Neural cell (in vitro differentiated cells): Measurements from ENCODE around the gene SEMA3F. TPM values are rescaled to one million over a fixed set of nuclear protein-coding genes. Genes with fewer than 3 reads are reported as not detected.

Source experiments
- H2AFZ ChIP-seq: fragments of 200-600, 300-800 bp; sonication (generic), shearing (Covaris generic); 2 replicates; pipeline ENCODE4 v1.6.0; 2014; ENCODE audit warnings: low read depth, mild to moderate bottlenecking, antibody characterized with exemption, low read length, moderate library complexity
- H3F3A ChIP-seq: fragments of 200-600 bp; shearing (Covaris generic); 2 replicates; pipeline ENCODE4 v1.6.1; 2016; ENCODE audit warnings: mild to moderate bottlenecking, moderate library complexity, mixed read lengths, antibody characterized with exemption, low read length; ENCODE audit not compliant: insufficient read depth, poor library complexity, severe bottlenecking
- H3K27ac ChIP-seq: fragments of 200-600, 300-800 bp; sonication (generic), shearing (Covaris generic); 2 replicates; pipeline ENCODE4 v1.5.1; 2014; ENCODE audit warnings: mild to moderate bottlenecking, low read length, moderate library complexity
- H3K27me3 ChIP-seq: fragments of 300-800, 200-600 bp; sonication (generic), shearing (Covaris generic); 2 replicates; pipeline ENCODE4 v1.6.0; 2014; ENCODE audit warnings: mild to moderate bottlenecking, low read depth, low read length, moderate library complexity; ENCODE audit not compliant: insufficient read depth
- H3K36me3 ChIP-seq: fragments of 300-800, 200-600 bp; sonication (generic), shearing (Covaris generic); 2 replicates; pipeline ENCODE4 v1.5.1; 2014; ENCODE audit warnings: mild to moderate bottlenecking, antibody characterized with exemption, low read length, moderate library complexity; ENCODE audit not compliant: insufficient read depth
- H3K4me2 ChIP-seq: fragments of 300-800, 200-600 bp; sonication (generic), shearing (Covaris generic); 2 replicates; pipeline ENCODE4 v1.6.0; 2014; ENCODE audit warnings: mild to moderate bottlenecking, low read length
- H3K4me3 ChIP-seq: fragments of 300-800, 200-600 bp; sonication (generic), shearing (Covaris generic); 2 replicates; pipeline ENCODE4 v1.5.1; 2014; ENCODE audit warnings: mild to moderate bottlenecking, low read length, moderate library complexity
- H3K79me2 ChIP-seq: fragments of 200-600 bp; shearing (Covaris generic); replicated peaks from 2 replicates; pipeline ENCODE4 v1.6.0; 2014; ENCODE audit warnings: mild to moderate bottlenecking, low read length, moderate library complexity; ENCODE audit not compliant: insufficient read depth
- H3K9ac ChIP-seq: fragments of 300-800, 200-600 bp; sonication (generic), shearing (Covaris generic); 2 replicates; pipeline ENCODE4 v1.6.1; 2016; ENCODE audit warnings: mild to moderate bottlenecking, low read length, mixed read lengths
- H3K9me2 ChIP-seq: fragments of 200-600 bp; shearing (Covaris generic); 2 replicates; pipeline ENCODE4 v1.6.1; 2016; ENCODE audit warnings: mild to moderate bottlenecking, low read length, mixed read lengths; ENCODE audit not compliant: insufficient read depth
- H3K9me3 ChIP-seq: fragments of 200-600, 300-800 bp; sonication (generic), shearing (Covaris generic); 2 replicates; pipeline ENCODE4 v1.6.1; 2016; ENCODE audit warnings: mild to moderate bottlenecking, mixed run types, low read length, moderate library complexity, mixed read lengths
- H4K20me1 ChIP-seq: fragments of 200-600 bp; shearing (Covaris generic); 2 replicates; pipeline ENCODE4 v1.6.1; 2016; ENCODE audit warnings: mild to moderate bottlenecking, mixed run types; ENCODE audit not compliant: insufficient read depth
- EP300 ChIP-seq: fragments of 450-650 bp; conservative IDR thresholded peaks from 2 replicates; pipeline ENCODE4 v1.6.1; 2014; ENCODE audit warnings: antibody characterized with exemption, mild to moderate bottlenecking, moderate library complexity; ENCODE audit not compliant: poor library complexity, severe bottlenecking
- EZH2 ChIP-seq: fragments of 200-600, 300-800 bp; shearing (Covaris generic), sonication (generic); IDR thresholded peaks from 2 replicates; pipeline ENCODE4 v1.6.1; 2014; ENCODE audit warnings: antibody characterized with exemption, low read length, borderline replicate concordance, mild to moderate bottlenecking; ENCODE audit not compliant: insufficient read depth, poor library complexity, severe bottlenecking
- MXI1 ChIP-seq: fragments of 450-650 bp; conservative IDR thresholded peaks from 2 replicates; pipeline ENCODE4 v1.6.1; 2014; ENCODE audit warnings: antibody characterized with exemption, mild to moderate bottlenecking; ENCODE audit not compliant: poor library complexity, severe bottlenecking
- POLR2AphosphoS5 ChIP-seq: IDR thresholded peaks from 2 replicates; pipeline ENCODE4 v1.6.1; 2012
- RAD21 ChIP-seq: fragments of 450-650 bp; conservative IDR thresholded peaks from 2 replicates; pipeline ENCODE4 v1.6.1; 2014; ENCODE audit warnings: antibody characterized with exemption, mild to moderate bottlenecking, moderate library complexity
- SMC3 ChIP-seq: fragments of 450-650 bp; conservative IDR thresholded peaks from 2 replicates; pipeline ENCODE4 v1.6.1; 2014; ENCODE audit warnings: antibody characterized with exemption, mild to moderate bottlenecking, moderate library complexity; ENCODE audit not compliant: poor library complexity
- TAF1 ChIP-seq: IDR thresholded peaks from 2 replicates; pipeline ENCODE4 v1.6.1; 2012; ENCODE audit warnings: low read depth
- polyA plus RNA-seq: library from polyadenylated mRNA; depleted of rRNA; stranded (reverse); fragments of >200 nt; gene quantifications from 2 replicates; pipeline ENCODE4 v1.2.3, GENCODE V29; 2014
- TF ChIP-seq, protein P1 (sequence below): IDR thresholded peaks from 2 replicates; pipeline ENCODE4 v1.6.1; 2012; ENCODE audit warnings: borderline replicate concordance
- TF ChIP-seq, protein P2 (sequence below): fragments of 450-650 bp; IDR thresholded peaks from 2 replicates; pipeline ENCODE4 v1.5.1; 2014; ENCODE audit warnings: antibody characterized with exemption, mild to moderate bottlenecking, moderate library complexity; ENCODE audit not compliant: poor library complexity, severe bottlenecking

The SEMA3F gene
- polyA plus RNA-seq, 1 donor from 2014 or later: 17.0 TPM

DNA sequence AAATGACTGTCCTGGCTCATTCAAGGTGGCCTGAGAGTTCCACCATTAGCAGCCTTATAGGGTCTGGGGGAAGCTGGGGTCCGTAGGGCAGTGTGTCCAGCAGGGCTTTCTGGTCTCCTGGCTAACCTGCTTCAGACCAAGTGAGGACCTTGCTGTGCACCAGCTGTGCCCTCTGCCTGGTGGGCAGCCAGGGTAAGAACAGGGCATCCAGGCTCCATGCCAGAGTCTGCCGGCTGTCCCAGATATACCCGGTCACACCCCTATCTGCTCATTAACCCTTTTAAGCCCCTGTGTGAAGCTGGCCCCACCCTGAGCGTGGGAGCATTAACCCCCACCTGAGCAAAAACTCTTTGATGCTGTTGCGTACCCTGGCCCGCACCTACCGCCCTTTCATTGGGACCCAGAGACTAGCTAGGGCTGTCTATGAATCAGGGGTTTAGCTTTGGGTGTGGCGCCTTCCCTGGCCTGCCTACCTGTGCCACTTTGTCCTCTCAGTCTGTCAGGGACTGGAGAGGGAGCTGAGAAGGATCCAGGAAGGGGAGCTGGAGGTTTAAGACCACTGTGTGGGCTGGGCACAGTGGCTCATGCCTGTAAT, 17.6 kb downstream of the SEMA3F start:
- H4K20me1 ChIP-seq: no peaks in the 10 kb centered on the region
- H3F3A ChIP-seq: no peaks in the 10 kb centered on the region
- H3K79me2 ChIP-seq: no peaks in the 10 kb centered on the region
- H3K9ac ChIP-seq: no peak overlapping the region
- H3K27me3 ChIP-seq: no peaks in the 10 kb centered on the region
- TF ChIP-seq, protein P1, sequence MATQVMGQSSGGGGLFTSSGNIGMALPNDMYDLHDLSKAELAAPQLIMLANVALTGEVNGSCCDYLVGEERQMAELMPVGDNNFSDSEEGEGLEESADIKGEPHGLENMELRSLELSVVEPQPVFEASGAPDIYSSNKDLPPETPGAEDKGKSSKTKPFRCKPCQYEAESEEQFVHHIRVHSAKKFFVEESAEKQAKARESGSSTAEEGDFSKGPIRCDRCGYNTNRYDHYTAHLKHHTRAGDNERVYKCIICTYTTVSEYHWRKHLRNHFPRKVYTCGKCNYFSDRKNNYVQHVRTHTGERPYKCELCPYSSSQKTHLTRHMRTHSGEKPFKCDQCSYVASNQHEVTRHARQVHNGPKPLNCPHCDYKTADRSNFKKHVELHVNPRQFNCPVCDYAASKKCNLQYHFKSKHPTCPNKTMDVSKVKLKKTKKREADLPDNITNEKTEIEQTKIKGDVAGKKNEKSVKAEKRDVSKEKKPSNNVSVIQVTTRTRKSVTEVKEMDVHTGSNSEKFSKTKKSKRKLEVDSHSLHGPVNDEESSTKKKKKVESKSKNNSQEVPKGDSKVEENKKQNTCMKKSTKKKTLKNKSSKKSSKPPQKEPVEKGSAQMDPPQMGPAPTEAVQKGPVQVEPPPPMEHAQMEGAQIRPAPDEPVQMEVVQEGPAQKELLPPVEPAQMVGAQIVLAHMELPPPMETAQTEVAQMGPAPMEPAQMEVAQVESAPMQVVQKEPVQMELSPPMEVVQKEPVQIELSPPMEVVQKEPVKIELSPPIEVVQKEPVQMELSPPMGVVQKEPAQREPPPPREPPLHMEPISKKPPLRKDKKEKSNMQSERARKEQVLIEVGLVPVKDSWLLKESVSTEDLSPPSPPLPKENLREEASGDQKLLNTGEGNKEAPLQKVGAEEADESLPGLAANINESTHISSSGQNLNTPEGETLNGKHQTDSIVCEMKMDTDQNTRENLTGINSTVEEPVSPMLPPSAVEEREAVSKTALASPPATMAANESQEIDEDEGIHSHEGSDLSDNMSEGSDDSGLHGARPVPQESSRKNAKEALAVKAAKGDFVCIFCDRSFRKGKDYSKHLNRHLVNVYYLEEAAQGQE: no peak
- TF ChIP-seq RAD21: no peak
- no peak for TF ChIP-seq TAF1
- TF ChIP-seq MXI1: no peak
- TF ChIP-seq, protein P2, sequence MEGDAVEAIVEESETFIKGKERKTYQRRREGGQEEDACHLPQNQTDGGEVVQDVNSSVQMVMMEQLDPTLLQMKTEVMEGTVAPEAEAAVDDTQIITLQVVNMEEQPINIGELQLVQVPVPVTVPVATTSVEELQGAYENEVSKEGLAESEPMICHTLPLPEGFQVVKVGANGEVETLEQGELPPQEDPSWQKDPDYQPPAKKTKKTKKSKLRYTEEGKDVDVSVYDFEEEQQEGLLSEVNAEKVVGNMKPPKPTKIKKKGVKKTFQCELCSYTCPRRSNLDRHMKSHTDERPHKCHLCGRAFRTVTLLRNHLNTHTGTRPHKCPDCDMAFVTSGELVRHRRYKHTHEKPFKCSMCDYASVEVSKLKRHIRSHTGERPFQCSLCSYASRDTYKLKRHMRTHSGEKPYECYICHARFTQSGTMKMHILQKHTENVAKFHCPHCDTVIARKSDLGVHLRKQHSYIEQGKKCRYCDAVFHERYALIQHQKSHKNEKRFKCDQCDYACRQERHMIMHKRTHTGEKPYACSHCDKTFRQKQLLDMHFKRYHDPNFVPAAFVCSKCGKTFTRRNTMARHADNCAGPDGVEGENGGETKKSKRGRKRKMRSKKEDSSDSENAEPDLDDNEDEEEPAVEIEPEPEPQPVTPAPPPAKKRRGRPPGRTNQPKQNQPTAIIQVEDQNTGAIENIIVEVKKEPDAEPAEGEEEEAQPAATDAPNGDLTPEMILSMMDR: no peak
- TF ChIP-seq SMC3: no peak
- TF ChIP-seq EZH2: no peak
- no peak for TF ChIP-seq POLR2AphosphoS5
- TF ChIP-seq EP300: no peak
- H3K9me3 ChIP-seq: no peaks in the 10 kb centered on the region
- no peaks in the 10 kb centered on the region for H3K36me3 ChIP-seq
- H2AFZ ChIP-seq: no peak overlapping the region
- H3K4me2 ChIP-seq: no peak overlapping the region
- H3K4me3 ChIP-seq: no peak overlapping the region
- no peaks in the 10 kb centered on the region for H3K9me2 ChIP-seq
- H3K27ac ChIP-seq: no peak overlapping the region

DNA sequence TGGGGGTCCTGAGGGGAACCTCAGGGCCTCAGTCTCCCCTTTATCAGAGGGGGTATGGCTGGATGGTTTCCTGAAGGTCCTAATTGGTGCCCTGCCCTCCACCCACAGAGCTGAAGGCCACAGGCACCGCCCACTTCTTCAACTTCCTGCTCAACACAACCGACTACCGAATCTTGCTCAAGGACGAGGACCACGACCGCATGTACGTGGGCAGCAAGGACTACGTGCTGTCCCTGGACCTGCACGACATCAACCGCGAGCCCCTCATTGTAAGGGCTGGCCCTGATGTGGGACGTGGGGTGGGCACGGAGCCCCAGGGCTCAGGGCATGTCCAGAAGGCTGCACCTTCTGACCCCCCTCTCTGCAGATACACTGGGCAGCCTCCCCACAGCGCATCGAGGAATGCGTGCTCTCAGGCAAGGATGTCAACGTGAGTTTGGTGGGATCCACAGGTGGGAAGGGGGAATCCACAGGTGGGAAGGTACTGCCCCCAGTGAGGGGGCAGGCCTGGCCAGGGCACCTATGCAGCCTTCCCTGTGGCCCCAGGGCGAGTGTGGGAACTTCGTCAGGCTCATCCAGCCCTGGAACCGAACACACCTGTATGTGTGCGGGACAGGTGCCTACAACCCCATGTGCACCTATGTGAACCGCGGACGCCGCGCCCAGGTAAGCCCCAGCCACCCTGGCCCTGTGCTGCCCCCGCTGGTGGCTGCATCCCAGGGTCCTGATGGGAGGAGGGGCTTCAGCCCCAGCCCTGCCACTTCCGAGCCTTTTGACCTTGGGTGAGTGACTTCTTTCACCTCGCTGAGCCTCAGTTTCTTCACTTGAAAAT, 18.8 kb downstream of the SEMA3F start:
- Histone ChIP-seq H3K9ac (no peak overlapping the region), H3K9me2 (no peaks in the 10 kb centered on the region), H3K4me2 (no peak overlapping the region), H3K9me3 (no peaks in the 10 kb centered on the region), H3K4me3 (no peak overlapping the region), H4K20me1 (no peaks in the 10 kb centered on the region), H3K27me3 (no peaks in the 10 kb centered on the region), H3K79me2 (no peaks in the 10 kb centered on the region), H2AFZ (no peak overlapping the region), H3F3A (no peaks in the 10 kb centered on the region), H3K36me3 (no peaks in the 10 kb centered on the region), H3K27ac (no peak overlapping the region)
- TF ChIP-seq, protein P2: no peak
- no peak for TF ChIP-seq SMC3
- no peak for TF ChIP-seq MXI1
- TF ChIP-seq POLR2AphosphoS5: no peak
- TF ChIP-seq EZH2: no peak
- no peak for TF ChIP-seq EP300
- TF ChIP-seq RAD21: no peak
- TF ChIP-seq, protein P1: no peak
- no peak for TF ChIP-seq TAF1
